Endothelial cell of umbilical vein (primary cell): ENCODE measurements around the gene ARG1. TPM values are rescaled to one million over a fixed set of nuclear protein-coding genes. Genes with fewer than 3 reads are reported as not detected.

ENCODE experiments used
- BruUV-seq: library from RNA; stranded (reverse); fragments of 400-500 nt; replicated peaks from 2 replicates; lab custom pipeline; 2021; lab: Mats Ljungman, UMichigan
- CTCF ChIA-PET: fragments of 300-600, 350-600 bp; sonication (Branson Sonifier 250); formaldehyde crosslinking; loops from one replicate; lab custom pipeline; 2021; ENCODE audit warnings: antibody characterized with exemption, inconsistent platforms; lab: Charles Lee
- POLR2A ChIA-PET: fragments of 300-600, 350-600 bp; sonication (Branson Sonifier 250); formaldehyde crosslinking; loops from one replicate; lab custom pipeline; 2021; ENCODE audit warnings: antibody characterized with exemption, inconsistent platforms; lab: Charles Lee
- DNase-seq: peaks from one replicate; pipeline ENCODE4 v3.0.0-alpha.2; 2011; ENCODE audit warnings: low read depth, low spot score
- FAIRE-seq: peaks from 2 replicates; lab custom pipeline; 2011; peaks lifted over from hg19 to GRCh38; lab: Jason Lieb, UNC
- H2AFZ ChIP-seq: 2 replicates; pipeline ENCODE4 v1.6.0; 2012; ENCODE audit warnings: low read depth, low read length, control low read depth, inconsistent platforms
- H3K27ac ChIP-seq: 2 replicates; pipeline ENCODE4 v1.5.1; 2011; ENCODE audit warnings: low read depth, mild to moderate bottlenecking, control low read depth, low read length, moderate library complexity; ENCODE audit not compliant: insufficient read depth
- H3K27me3 ChIP-seq, 2 experiments: 2 replicates each; pipeline versions ENCODE4 v1.6.0 to v1.6.1; 2011; ENCODE audit warnings: low read length in 2 of 2, mixed read lengths in 1 of 2; ENCODE audit not compliant: control insufficient read depth in 2 of 2, insufficient read depth in 2 of 2
- H3K36me3 ChIP-seq, 2 experiments: 2 replicates in 1 of 2; 3 replicates in 1 of 2; pipeline ENCODE4 v1.5.1; 2011; ENCODE audit warnings: low read length in 2 of 2, mild to moderate bottlenecking in 1 of 2, moderate library complexity in 1 of 2; ENCODE audit not compliant: control insufficient read depth in 2 of 2, insufficient read depth in 2 of 2; ENCODE audit errors: extremely low read depth in 1 of 2
- H3K4me1 ChIP-seq: 3 replicates; pipeline ENCODE4 v1.5.1; 2011; ENCODE audit warnings: mild to moderate bottlenecking, low read length; ENCODE audit not compliant: control insufficient read depth, insufficient read depth; ENCODE audit errors: extremely low read depth
- H3K4me2 ChIP-seq: 2 replicates; pipeline ENCODE4 v1.6.1; 2011; ENCODE audit warnings: low read length, control low read depth, mixed read lengths; ENCODE audit not compliant: insufficient read depth
- H3K4me3 ChIP-seq, 3 experiments: fragments of 200-600 bp in 1 of 3; sonication (generic), shearing (Covaris generic) in 1 of 3; replicated peaks in 1 of 3; 2 replicates each; pipeline ENCODE4 v1.5.1; 2011 to 2016; ENCODE audit warnings: control low read depth in 3 of 3, low read length in 3 of 3, mild to moderate bottlenecking in 2 of 3, inconsistent platforms in 1 of 3, low read depth in 1 of 3, moderate library complexity in 1 of 3; ENCODE audit not compliant: insufficient read depth in 1 of 3
- H3K79me2 ChIP-seq: 2 replicates; pipeline ENCODE4 v1.6.0; 2012; ENCODE audit warnings: low read length, inconsistent platforms; ENCODE audit not compliant: control insufficient read depth, insufficient read depth
- H3K9ac ChIP-seq: replicated peaks from 2 replicates; pipeline ENCODE3; 2011; ENCODE audit warnings: low read length, control low read depth; ENCODE audit not compliant: insufficient read depth; ENCODE audit errors: extremely low read depth
- H3K9me1 ChIP-seq: replicated peaks from 3 replicates; pipeline ENCODE4 v1.6.0; 2011; ENCODE audit warnings: mild to moderate bottlenecking, low read length; ENCODE audit not compliant: control insufficient read depth, insufficient read depth; ENCODE audit errors: extremely low read depth
- H3K9me3 ChIP-seq: replicated peaks from 2 replicates; pipeline ENCODE4 v1.5.1; 2012; ENCODE audit warnings: low read length, inconsistent platforms; ENCODE audit not compliant: control insufficient read depth, insufficient read depth
- H4K20me1 ChIP-seq: replicated peaks from 2 replicates; pipeline ENCODE3; 2011; ENCODE audit warnings: mild to moderate bottlenecking, low read length; ENCODE audit not compliant: control insufficient read depth, insufficient read depth; ENCODE audit errors: extremely low read depth
- CTCF ChIP-seq, 2 donors: IDR thresholded peaks; 1 replicate in 1 of 2; 2 replicates in 1 of 2; pipeline ENCODE4 v1.5.1; 2011; ENCODE audit warnings: low read length in 2 of 2, mild to moderate bottlenecking in 2 of 2, moderate library complexity in 2 of 2, control low read depth in 1 of 2, inconsistent platforms in 1 of 2, low read depth in 1 of 2; ENCODE audit not compliant: insufficient read depth in 1 of 2; ENCODE audit errors: extremely low read depth in 1 of 2
- EZH2 ChIP-seq: IDR thresholded peaks from 2 replicates; pipeline ENCODE4 v1.6.1; 2012; ENCODE audit warnings: borderline replicate concordance, low read depth, mild to moderate bottlenecking, moderate library complexity, low read length, inconsistent platforms; ENCODE audit not compliant: severe bottlenecking
- FOS ChIP-seq: IDR thresholded peaks from 2 replicates; pipeline ENCODE4 v1.6.1; 2011; ENCODE audit warnings: mild to moderate bottlenecking, low read length, moderate library complexity, borderline replicate concordance; ENCODE audit not compliant: insufficient read depth
- GATA2 ChIP-seq: IDR thresholded peaks from 2 replicates; pipeline ENCODE4 v1.7.0; 2011; ENCODE audit warnings: low read depth, mild to moderate bottlenecking, moderate library complexity, mixed read lengths, low read length; ENCODE audit not compliant: insufficient read length, insufficient read depth
- JUN ChIP-seq: IDR thresholded peaks from 2 replicates; pipeline ENCODE4 v1.6.1; 2011; ENCODE audit warnings: borderline replicate concordance, low read depth; ENCODE audit not compliant: insufficient read length, insufficient read depth
- MAX ChIP-seq: IDR thresholded peaks from 2 replicates; pipeline ENCODE4 v1.6.1; 2011; ENCODE audit not compliant: insufficient read depth, insufficient read length
- MYC ChIP-seq: IDR thresholded peaks from one replicate; pipeline ENCODE4 v1.6.1; 2011; ENCODE audit warnings: mild to moderate bottlenecking, low read depth, low read length
- POLR2A ChIP-seq: IDR thresholded peaks from 2 replicates; pipeline ENCODE4 v1.6.1; 2012; ENCODE audit warnings: low read depth, mild to moderate bottlenecking, control low read depth, low read length
- POLR2AphosphoS5 ChIP-seq: IDR thresholded peaks from 2 replicates; pipeline ENCODE4 v1.6.1; 2012; ENCODE audit warnings: low read depth, mild to moderate bottlenecking, control low read depth, low read length, moderate library complexity; ENCODE audit not compliant: insufficient read depth
- dilution Hi-C: fragments of 300-500 bp; cut with MboI; formaldehyde crosslinking; loops from one replicate; pipeline ENCODE4 v1.15.0; 2019; ENCODE audit warnings: low sequenced_read_pairs; ENCODE audit not compliant: extremely low pct_ligation_motif_present
- intact Hi-C: fragments of 100-400 bp; cut with micrococcal nuclease; formaldehyde crosslinking; loops from one replicate; pipeline ENCODE4 v1.10.0; 2022
- polyA plus RNA-seq, 4 experiments: library from polyadenylated mRNA; depleted of rRNA in 3 of 4; stranded (reverse) in 3 of 4; unstranded in 1 of 4; fragments of >200 nt; gene quantifications; 2 replicates each; pipeline versions ENCODE4 v1.2.1 to v1.2.3, GENCODE V29; 2011 to 2012; ENCODE audit warnings: missing spikeins in 1 of 4
- total RNA-seq: library from RNA; stranded (reverse); gene quantifications from 2 replicates; pipeline ENCODE4 v1.2.3, GENCODE V29; 2021

ARG1 gene
- total and polyA plus RNA-seq, 2 donors (not counting 3 experiments of a cell fraction or from before 2014, with no cell fraction given), result not detected

- no peak overlapping the region for H3K4me3 ChIP-seq
- intact Hi-C loops (no loop called here), dilution Hi-C loops (no loop called here)
- FAIRE-seq (no peak), DNase-seq (no peak)
- H4K20me1 ChIP-seq, result no peaks in the 10 kb centered on the region
- no peak overlapping the region for H3K9ac ChIP-seq
- H3K9me1 ChIP-seq, result no peaks in the 10 kb centered on the region
- no TSS peak for BruUV-seq
- ChIA-PET CTCF (interaction anchor here (1.1 to 1.9 kb wide), 2 partner anchors 10 to 639 kb away, joined by 3 to 5 read pairs; no protein-coding TSS in a partner anchor), POLR2A (interaction anchor here (0.6 kb wide), 1 partner anchor 445 kb away, joined by 13 read pairs; no protein-coding TSS in a partner anchor)
- no peaks in the 10 kb centered on the region for H3K9me3 ChIP-seq
- no peaks in the 10 kb centered on the region for H3K36me3 ChIP-seq
- TF ChIP-seq GATA2 (no peak), CTCF (IDR thresholded peaks at IDR 0.05; ENCODE audit: extremely low read depth in 1 of 2, insufficient read depth in 1 of 2, low read depth in 1 of 2, low read length in 2 of 2) (no peak), MYC (no peak), MAX (no peak), POLR2A (no peak), JUN (no peak), FOS (no peak), POLR2AphosphoS5 (no peak), EZH2 (no peak)
- H2AFZ ChIP-seq, result no peak overlapping the region
- no peak overlapping the region for H3K4me2 ChIP-seq
- no peaks in the 10 kb centered on the region for H3K4me1 ChIP-seq
- H3K27me3 ChIP-seq, result no peaks in the 10 kb centered on the region
- no peak overlapping the region for H3K27ac ChIP-seq
- no peaks in the 10 kb centered on the region for H3K79me2 ChIP-seq
These were observed 48.9 kb upstream of the ARG1 start for GRCh38 chr6:131523988-131524673.
